Daoy (cell line): Measurements from ENCODE around the gene CTAGE9. TPM values are rescaled to one million over a fixed set of nuclear protein-coding genes. Genes with fewer than 3 reads are reported as not detected.

Experiments
- DNase-seq: peaks from one replicate; pipeline ENCODE4 v3.0.0-alpha.2; 2015; ENCODE audit warnings: low read depth
- total RNA-seq: library from RNA; depleted of rRNA; stranded (reverse); fragments of >200 nt; shearing (Covaris generic); gene quantifications from 2 replicates; pipeline ENCODE4 v1.2.3, GENCODE V29; 2014; rRNA removed

The CTAGE9 gene
- total RNA-seq, 1 experiment from 2014 or later: not detected

DNA sequence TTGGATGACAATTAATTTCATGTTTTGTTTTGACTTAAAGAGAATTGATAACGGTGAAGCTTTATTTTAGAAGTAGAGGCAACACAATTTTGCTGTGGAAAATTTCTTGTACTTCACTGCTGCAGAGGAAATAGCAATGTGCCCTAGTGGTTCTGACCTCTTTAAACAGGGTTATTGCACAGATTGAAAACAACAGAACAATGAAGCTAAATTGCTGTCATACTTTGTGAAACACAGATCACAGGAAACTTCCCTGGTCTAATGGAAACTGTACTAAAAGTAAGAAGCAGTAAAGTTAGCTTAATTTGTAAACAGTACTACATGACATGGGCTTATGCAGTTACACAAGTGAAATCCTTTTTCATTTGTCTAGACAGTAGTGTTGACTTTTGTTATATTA is 40.9 kb downstream of the CTAGE9 start:
- no peak for DNase-seq

DNA sequence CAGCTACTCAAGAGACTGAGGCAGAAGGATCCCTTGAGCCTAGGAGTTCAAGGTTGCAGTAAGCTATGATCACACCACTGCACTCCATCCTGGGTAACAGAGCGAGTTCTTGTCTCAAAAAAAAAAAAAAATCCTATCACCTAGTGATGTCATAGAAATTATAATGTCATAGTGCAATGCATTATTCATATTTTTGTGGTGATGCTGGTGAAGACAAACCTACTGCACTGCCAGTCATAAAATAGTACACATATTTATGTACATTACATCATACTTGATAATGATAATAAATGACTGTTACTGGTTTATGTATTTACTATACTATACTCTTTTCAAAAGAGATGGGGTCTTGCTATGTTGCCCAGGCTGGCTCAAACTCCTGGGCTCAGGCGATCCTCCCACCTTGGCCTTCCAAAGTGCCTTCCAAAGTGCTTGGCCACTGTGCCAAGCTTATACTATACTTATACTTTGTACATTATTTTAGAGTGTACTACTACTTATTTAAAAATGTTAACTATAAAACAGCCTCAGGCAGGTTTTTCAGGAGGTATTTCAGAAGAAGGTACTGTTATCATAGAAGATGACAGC is 47.1 kb downstream of the CTAGE9 start:
- DNase-seq: no peak

DNA sequence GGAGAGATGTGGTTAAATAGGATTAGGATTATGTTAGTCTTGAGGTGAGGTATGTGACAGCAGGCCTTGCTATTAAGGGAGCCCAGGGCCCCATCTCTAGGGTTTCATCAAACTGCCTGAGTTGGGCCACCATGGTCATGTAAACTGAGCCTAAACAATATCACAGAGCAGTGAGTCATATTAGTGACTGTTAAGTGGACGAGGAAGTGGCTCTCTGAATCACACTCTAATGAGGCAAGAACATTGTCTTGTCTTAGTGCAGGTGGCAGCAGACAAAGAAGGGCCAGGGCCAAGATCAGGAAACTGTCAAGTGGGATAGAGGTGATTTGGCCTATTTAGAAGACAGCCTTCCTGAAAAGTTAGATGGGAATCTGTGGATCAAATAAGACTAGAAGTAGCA is 50.6 kb downstream of the CTAGE9 start:
- peak; percentile 60 for DNase-seq

Other genes starting within 250 kb of the CTAGE9 start
- gene ARG1, start 137.8 kb downstream of the CTAGE9 start, total RNA-seq: not detected in 2 replicates
- gene MED23, start 82.8 kb downstream of the CTAGE9 start, total RNA-seq: 20.1 and 21.6 TPM in 2 replicates
- not detected in 2 replicates for gene ENPP3, start 73.7 kb downstream of the CTAGE9 start, total RNA-seq
- gene OR2A4, start 9.6 kb downstream of the CTAGE9 start, total RNA-seq: 0.06 TPM in 1 of 2 replicates, not detected in the other
- 5.3 and 5.4 TPM in 2 replicates for gene ENPP1, start 97.0 kb upstream of the CTAGE9 start, total RNA-seq
- 82.6 and 86.6 TPM in 2 replicates for gene CCN2, start 240.4 kb upstream of the CTAGE9 start, total RNA-seq